Stimulated activated CD8-positive, alpha-beta memory T cell treated with anti-CD3 and anti-CD28 coated beads, Interleukin-12 subunit alpha, Interleukin-12 subunit beta, amount 100 ng/mL, for 24 hours (primary cell): ENCODE measurements around the gene NDUFC1.

Experiments used
- DNase-seq: peaks from one replicate; pipeline ENCODE4 v3.0.0-alpha.2; 2020; ENCODE audit errors: extremely low read depth

The NDUFC1 gene

DNA sequence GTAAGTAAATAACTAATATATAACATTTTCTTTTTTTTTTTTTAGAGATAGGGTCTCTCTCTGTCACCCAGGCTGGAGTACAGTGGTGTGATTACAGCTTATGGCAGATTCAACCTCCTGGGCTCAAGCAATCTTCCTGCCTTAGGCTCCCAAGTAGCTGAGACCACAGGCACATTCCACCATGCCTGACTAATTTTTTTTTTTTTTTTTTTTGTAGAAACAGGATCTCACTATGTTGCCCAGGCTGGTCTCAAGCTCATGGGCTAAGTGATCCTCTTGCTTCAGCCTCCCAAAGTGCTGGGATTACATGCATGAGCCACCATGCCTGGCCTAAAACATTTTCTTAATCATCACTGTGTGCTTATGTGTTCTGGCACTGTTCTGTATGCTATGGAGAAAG, 55.0 kb downstream of the NDUFC1 start:
- no peak for DNase-seq

DNA sequence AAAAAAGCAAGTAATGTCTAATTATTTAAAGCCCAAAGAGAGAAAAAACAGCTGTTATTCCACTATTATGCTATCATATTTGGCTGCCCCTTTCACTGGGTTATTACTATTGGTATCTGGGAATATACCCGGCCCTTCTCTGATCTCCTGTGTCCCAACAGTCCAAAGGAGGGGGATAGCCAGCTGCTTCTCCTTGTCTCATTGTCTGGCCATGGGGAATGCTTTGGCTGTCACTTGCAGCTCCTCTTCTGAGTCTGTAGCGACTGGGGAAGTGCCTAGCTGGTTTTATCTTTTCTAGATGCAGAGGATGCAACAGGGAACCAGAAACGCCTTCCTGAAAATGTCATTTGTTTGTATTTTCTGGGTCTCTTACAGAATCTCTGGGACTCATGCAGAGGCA, 56.1 kb downstream of the NDUFC1 start:
- DNase-seq: no peak

DNA sequence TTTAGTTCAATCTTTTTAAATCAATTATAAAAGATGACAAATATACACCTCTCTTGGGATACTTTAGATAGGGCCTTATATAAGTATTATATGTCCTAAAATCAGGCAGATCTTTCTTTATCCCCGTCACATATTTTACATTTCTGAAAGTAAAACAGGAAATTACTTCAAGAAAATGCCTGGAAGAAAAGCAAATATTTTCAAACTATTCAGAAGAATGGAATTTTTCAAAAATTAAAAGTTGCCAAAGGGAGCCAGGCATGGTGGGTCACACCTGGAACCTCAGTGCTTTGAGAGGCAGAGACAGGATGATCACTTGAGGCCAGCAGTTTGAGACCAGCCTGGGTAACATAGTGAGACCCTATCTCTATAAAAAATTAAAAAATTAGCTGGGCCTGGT, 56.7 kb downstream of the NDUFC1 start:
- no peak for DNase-seq

DNA sequence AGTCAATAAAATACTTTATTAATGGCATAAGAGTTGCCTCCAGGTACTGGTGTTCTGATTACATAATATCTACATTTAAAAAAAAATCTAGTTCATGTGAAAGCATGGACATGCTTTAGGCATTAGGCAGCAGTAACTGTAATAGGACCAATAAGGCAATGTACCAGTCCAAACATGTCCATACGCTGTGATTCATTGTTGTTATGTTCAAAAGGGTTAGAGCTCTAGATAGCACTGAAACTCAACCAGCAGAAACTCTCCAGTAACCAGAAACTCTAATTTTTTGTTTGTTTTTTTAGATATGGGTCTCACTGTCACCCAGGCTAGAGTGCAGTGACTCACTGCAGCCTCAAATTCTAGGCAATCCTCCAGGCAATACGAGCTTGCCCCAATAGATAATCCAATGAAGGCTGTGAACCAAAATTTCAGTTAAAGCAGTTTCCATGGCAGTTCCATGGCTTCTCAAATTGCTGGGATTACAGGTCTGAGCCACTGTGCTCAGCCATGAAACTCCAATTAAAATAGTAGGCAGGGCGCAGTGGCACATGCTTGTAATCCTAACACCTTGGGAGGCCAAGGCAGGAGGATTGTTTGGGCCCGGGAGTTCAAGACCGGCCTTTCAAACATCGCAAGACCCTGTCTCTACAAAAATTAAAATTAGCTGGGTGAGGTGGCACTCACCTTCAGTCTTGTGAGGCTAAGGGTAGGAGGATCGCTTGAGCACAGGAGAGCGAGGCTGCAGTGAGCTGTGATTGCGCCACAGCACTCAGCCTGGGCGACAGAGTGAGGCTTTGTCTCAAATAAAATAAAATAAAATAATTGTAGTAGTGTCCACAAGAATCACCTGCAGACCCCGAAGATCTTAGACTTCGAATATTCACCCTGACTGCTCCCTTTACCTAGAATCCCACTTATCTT, 58.6 kb downstream of the NDUFC1 start:
- DNase-seq: no peak

DNA sequence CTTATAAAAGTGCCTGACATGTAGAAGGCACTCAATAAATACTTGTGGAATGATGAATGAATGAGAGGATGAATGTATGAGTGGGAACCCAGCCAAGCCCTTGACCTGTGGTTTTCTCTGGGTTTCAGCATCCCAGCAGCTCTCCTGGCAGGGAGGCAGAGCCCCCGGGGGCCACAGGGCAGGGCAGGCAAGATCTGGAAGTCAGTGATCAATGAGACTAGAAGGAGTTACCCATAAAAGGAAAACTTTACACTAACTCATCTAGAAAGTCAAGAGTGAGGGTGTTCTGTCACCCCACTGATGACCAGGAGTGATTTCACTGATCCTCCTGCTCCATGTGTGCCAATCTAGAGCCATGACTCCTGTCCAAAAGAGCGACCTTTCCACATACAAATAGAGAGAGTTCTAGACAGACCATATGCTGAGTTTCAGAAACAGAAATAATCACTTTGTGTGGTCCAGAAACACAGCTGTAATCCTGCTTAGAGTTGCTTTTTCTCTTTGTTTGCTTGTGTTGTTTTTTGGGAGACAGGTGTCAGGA, 59.7 kb downstream of the NDUFC1 start:
- no peak for DNase-seq

DNA sequence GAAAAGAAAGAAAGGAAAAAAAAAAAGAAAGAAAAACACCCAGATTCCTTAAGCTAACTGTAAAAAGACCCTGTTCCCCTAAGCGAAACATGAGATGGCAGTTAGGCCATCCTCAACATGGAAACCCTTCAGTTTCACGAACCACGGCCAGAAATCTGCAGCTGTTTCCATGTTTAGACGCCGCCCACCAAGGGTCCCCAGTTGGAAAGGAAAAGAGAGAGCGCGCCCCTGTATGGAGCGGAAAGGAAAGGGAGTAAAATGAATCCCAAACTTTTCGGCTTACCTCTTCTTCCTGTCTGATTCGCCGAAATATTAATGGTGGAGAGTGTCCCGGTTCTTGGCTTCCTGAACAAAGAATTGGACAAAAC, 60.5 kb downstream of the NDUFC1 start:
- DNase-seq: no peak

DNA sequence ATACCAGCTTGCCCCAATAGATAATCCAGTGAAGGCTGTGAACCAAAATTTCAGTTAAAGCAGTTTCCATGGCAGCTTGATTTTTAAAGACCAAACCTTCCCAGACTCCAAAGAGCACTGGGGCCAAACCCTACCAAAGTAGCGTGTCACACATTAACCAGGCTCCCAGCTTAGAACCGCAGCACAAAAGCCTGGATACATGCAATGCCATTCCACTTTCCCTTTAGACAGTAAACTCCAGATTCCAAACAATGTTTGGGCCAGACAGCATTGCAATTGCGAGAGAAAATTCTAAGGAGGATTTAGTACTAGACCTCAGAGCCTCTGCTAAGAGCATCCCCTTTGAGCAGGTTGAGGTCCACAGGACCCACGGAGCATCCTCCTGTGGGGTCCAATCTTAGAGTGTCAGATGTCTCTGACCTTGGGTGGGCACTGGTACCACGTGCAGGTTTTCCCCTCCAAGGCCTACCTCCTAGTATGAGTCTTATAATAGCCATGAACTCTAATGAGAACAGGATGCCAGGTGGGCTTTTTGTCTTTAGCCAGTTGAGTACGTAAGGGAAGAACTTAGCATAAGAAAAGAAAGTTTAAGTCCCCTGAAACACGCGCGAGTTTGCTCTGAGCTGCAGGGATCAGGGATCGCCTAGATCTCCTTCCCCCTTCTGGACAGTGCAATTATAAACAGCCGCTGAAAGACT, 61.0 kb downstream of the NDUFC1 start:
- DNase-seq: no peak
